IMR-90 (cell line): ENCODE data around the gene SLC44A5. TPM values are rescaled to one million over a fixed set of nuclear protein-coding genes. Genes with fewer than 3 reads are reported as not detected.

Experiments
- ATAC-seq: fragments of 200-7000 bp; cut with Tn5 transposase; 2 replicates; pipeline ENCODE4 v1.9.1; 2020; ENCODE audit warnings: low read depth, mild to moderate bottlenecking, moderate library complexity
- BruUV-seq: library from RNA; stranded (reverse); fragments of 400-500 nt; replicated peaks from 2 replicates; lab custom pipeline; 2021; lab: Mats Ljungman, UMichigan
- CTCF ChIA-PET: fragments of 300-600 bp; formaldehyde crosslinking; extraction: SDS; loops from one replicate; lab custom pipeline; 2021; ENCODE audit warnings: antibody characterized with exemption; lab: Yijun Ruan, JAX
- POLR2A ChIA-PET: fragments of 300-600 bp; sonication (Branson Sonifier 250); formaldehyde crosslinking; loops from one replicate; lab custom pipeline; 2022; ENCODE audit warnings: antibody characterized with exemption; ENCODE audit not compliant: unreplicated experiment; lab: Charles Lee
- DNase-seq: peaks from one replicate; pipeline ENCODE4 v3.0.0; 2013
- H2AFZ ChIP-seq: replicated peaks from 2 replicates; pipeline ENCODE3; 2013; ENCODE audit warnings: low read length, mild to moderate bottlenecking; ENCODE audit not compliant: poor library complexity
- H2AK5ac ChIP-seq: 2 replicates; pipeline ENCODE4 v1.6.1; 2013; ENCODE audit warnings: low read depth, low read length, inconsistent platforms
- H2AK9ac ChIP-seq: replicated peaks from 2 replicates; pipeline ENCODE3; 2013; ENCODE audit warnings: mild to moderate bottlenecking, low read depth, low read length, moderate library complexity; ENCODE audit not compliant: poor library complexity
- H2BK120ac ChIP-seq: 2 replicates; pipeline ENCODE4 v1.6.1; 2013; ENCODE audit warnings: low read depth, low read length, inconsistent platforms
- H2BK15ac ChIP-seq: 3 replicates; pipeline ENCODE4 v1.6.1; 2013; ENCODE audit warnings: low read depth, low read length, inconsistent platforms
- H2BK20ac ChIP-seq: 2 replicates; pipeline ENCODE4 v1.6.1; 2013; ENCODE audit warnings: low read depth, mild to moderate bottlenecking, inconsistent platforms, low read length, moderate library complexity
- H2BK5ac ChIP-seq: 2 replicates; pipeline ENCODE4 v1.6.1; 2013; ENCODE audit warnings: mild to moderate bottlenecking, low read depth, low read length, inconsistent platforms; ENCODE audit not compliant: poor library complexity, severe bottlenecking
- H3K14ac ChIP-seq: replicated peaks from 2 replicates; pipeline ENCODE4 v1.6.1; 2013; ENCODE audit warnings: low read depth, low read length, inconsistent platforms
- H3K18ac ChIP-seq: 2 replicates; pipeline ENCODE4 v1.6.1; 2013; ENCODE audit warnings: low read depth, low read length, control low read depth
- H3K23ac ChIP-seq: 2 replicates; pipeline ENCODE4 v1.6.1; 2013; ENCODE audit warnings: low read depth, low read length, inconsistent platforms
- H3K27ac ChIP-seq: 2 replicates; pipeline ENCODE4 v1.5.1; 2013; ENCODE audit warnings: mild to moderate bottlenecking, control low read depth, low read length; ENCODE audit not compliant: insufficient read depth
- H3K27me3 ChIP-seq: 2 replicates; pipeline ENCODE4 v1.6.1; 2013; ENCODE audit warnings: low read length; ENCODE audit not compliant: control insufficient read depth, insufficient read depth
- H3K36me3 ChIP-seq: 2 replicates; pipeline ENCODE4 v1.6.1; 2013; ENCODE audit warnings: low read length, mixed read lengths; ENCODE audit not compliant: control insufficient read depth, insufficient read depth
- H3K4ac ChIP-seq: 2 replicates; pipeline ENCODE4 v1.6.1; 2013; ENCODE audit warnings: low read depth, low read length, inconsistent platforms
- H3K4me1 ChIP-seq: 2 replicates; pipeline ENCODE4 v1.6.1; 2013; ENCODE audit warnings: low read length, mixed read lengths; ENCODE audit not compliant: control insufficient read depth, insufficient read depth
- H3K4me2 ChIP-seq: 2 replicates; pipeline ENCODE4 v1.6.1; 2013; ENCODE audit warnings: low read depth, mild to moderate bottlenecking, control low read depth, low read length, moderate library complexity
- H3K4me3 ChIP-seq: 2 replicates; pipeline ENCODE4 v1.5.1; 2013; ENCODE audit warnings: low read depth, mild to moderate bottlenecking, control low read depth, low read length, moderate library complexity; ENCODE audit not compliant: insufficient read depth
- H3K56ac ChIP-seq: 2 replicates; pipeline ENCODE4 v1.6.1; 2013; ENCODE audit warnings: low read length, inconsistent platforms; ENCODE audit not compliant: insufficient read depth; ENCODE audit errors: extremely low read depth
- H3K79me1 ChIP-seq, 2 experiments: 2 replicates each; pipeline ENCODE4 v1.6.1; 2013; ENCODE audit warnings: low read length in 2 of 2, inconsistent platforms in 1 of 2, low read depth in 1 of 2
- H3K9ac ChIP-seq: 2 replicates; pipeline ENCODE4 v1.6.1; 2013; ENCODE audit warnings: low read depth, low read length, control low read depth
- H3K9me1 ChIP-seq: 2 replicates; pipeline ENCODE4 v1.6.1; 2013; ENCODE audit warnings: low read length, inconsistent platforms; ENCODE audit not compliant: insufficient read depth
- H3K9me3 ChIP-seq: 2 replicates; pipeline ENCODE4 v1.6.1; 2013; ENCODE audit warnings: low read length; ENCODE audit not compliant: control insufficient read depth, insufficient read depth
- H4K20me1 ChIP-seq: 2 replicates; pipeline ENCODE4 v1.6.1; 2013; ENCODE audit warnings: low read length, inconsistent platforms; ENCODE audit not compliant: insufficient read depth
- H4K5ac ChIP-seq: 2 replicates; pipeline ENCODE4 v1.6.1; 2013; ENCODE audit warnings: mild to moderate bottlenecking, low read depth, low read length, control low read depth
- H4K8ac ChIP-seq, 2 experiments: 2 replicates each; pipeline ENCODE4 v1.6.1; 2013; ENCODE audit warnings: low read depth in 2 of 2, low read length in 2 of 2, control low read depth in 1 of 2, inconsistent platforms in 1 of 2
- H4K91ac ChIP-seq: 2 replicates; pipeline ENCODE4 v1.6.1; 2013; ENCODE audit warnings: low read depth, low read length, inconsistent platforms; ENCODE audit not compliant: insufficient read depth
- BHLHE40 ChIP-seq: fragments of 150-350 bp; IDR thresholded peaks from 2 replicates; pipeline ENCODE4 v1.6.1; 2016; ENCODE audit warnings: mild to moderate bottlenecking, low read depth, low read length
- CEBPB ChIP-seq: IDR thresholded peaks from 2 replicates; pipeline ENCODE4 v1.6.1; 2012; ENCODE audit warnings: low read depth, low read length, improper control_type of control experiment
- CHD1 ChIP-seq: IDR thresholded peaks from 2 replicates; pipeline ENCODE4 v1.6.1; 2012; ENCODE audit warnings: low read depth, low read length, improper control_type of control experiment
- FOS ChIP-seq: fragments of 150-350 bp; IDR thresholded peaks from 2 replicates; pipeline ENCODE4 v1.6.1; 2016; ENCODE audit warnings: low read depth, low read length
- MAFK ChIP-seq: IDR thresholded peaks from 2 replicates; pipeline ENCODE4 v1.6.1; 2012; ENCODE audit warnings: low read depth, low read length, improper control_type of control experiment
- MAZ ChIP-seq: IDR thresholded peaks from 2 replicates; pipeline ENCODE4 v1.6.1; 2012; ENCODE audit warnings: low read depth, mild to moderate bottlenecking, low read length, improper control_type of control experiment, moderate library complexity, borderline replicate concordance
- MXI1 ChIP-seq: IDR thresholded peaks from 2 replicates; pipeline ENCODE4 v1.6.1; 2012; ENCODE audit warnings: low read depth, mild to moderate bottlenecking, low read length, moderate library complexity, borderline replicate concordance
- NFE2L2 ChIP-seq: fragments of 150-350 bp; IDR thresholded peaks from 2 replicates; pipeline ENCODE4 v1.6.1; 2016; ENCODE audit warnings: low read depth, mild to moderate bottlenecking, low read length
- RAD21 ChIP-seq: IDR thresholded peaks from 2 replicates; pipeline ENCODE4 v1.6.1; 2012; ENCODE audit warnings: low read length, improper control_type of control experiment
- RCOR1 ChIP-seq: IDR thresholded peaks from 2 replicates; pipeline ENCODE4 v1.6.1; 2012; ENCODE audit warnings: mild to moderate bottlenecking, low read length, improper control_type of control experiment; ENCODE audit not compliant: insufficient replicate concordance
- RFX5 ChIP-seq: IDR thresholded peaks from 2 replicates; pipeline ENCODE4 v1.8.0; 2012; ENCODE audit warnings: low read depth, mild to moderate bottlenecking, low read length, moderate library complexity
- SMC3 ChIP-seq: fragments of 150-350 bp; IDR thresholded peaks from 2 replicates; pipeline ENCODE4 v1.6.1; 2016; ENCODE audit warnings: low read depth, mild to moderate bottlenecking, antibody characterized with exemption, low read length, moderate library complexity
- WGBS, 2 experiments: methylation state at CpG; one replicate each; pipeline versions ENCODE4 v1.1.5 to v1.1.7; 2013; ENCODE audit warnings: missing lambda C conversion rate in 2 of 2; ENCODE audit not compliant: insufficient read length in 1 of 2; ENCODE audit errors: extremely low coverage in 2 of 2; 5-methylcytosine and 5-hydroxymethylcytosine counted together
- dilution Hi-C: fragments of 300-500 bp; cut with HindIII; formaldehyde crosslinking; loops from one replicate; pipeline ENCODE4 v1.14.3; 2018; ENCODE audit warnings: low sequenced_read_pairs; ENCODE audit not compliant: unreplicated experiment
- in situ Hi-C: fragments of 300-500 bp; cut with MboI; formaldehyde crosslinking; loops from 3 replicates; pipeline ENCODE4 v1.14.3; 2019; ENCODE audit warnings: low sequenced_read_pairs, inconsistent platforms, mixed read lengths
- intact Hi-C: fragments of 100-400 bp; cut with micrococcal nuclease; formaldehyde crosslinking; loops from 2 replicates; pipeline ENCODE4 v1.10.0; 2022
- polyA plus RNA-seq, 3 experiments: library from polyadenylated mRNA; depleted of rRNA; stranded (reverse); fragments of >200 nt; gene quantifications; 2 replicates each; pipeline ENCODE4 v1.2.3, GENCODE V29; 2012; ENCODE audit warnings: low replicate concordance in 1 of 3
- total RNA-seq: library from RNA; depleted of rRNA; stranded (reverse); fragments of >200 nt; gene quantifications from 2 replicates; pipeline ENCODE4 v1.2.3, GENCODE V29; 2012
- TF ChIP-seq, protein P1 (sequence below): conservative IDR thresholded peaks from 2 replicates; pipeline ENCODE4 v1.5.1; 2012; ENCODE audit warnings: mild to moderate bottlenecking, low read depth, low read length, improper control_type of control experiment
- TF ChIP-seq, protein P2 (sequence below): fragments of 150-350 bp; IDR thresholded peaks from 2 replicates; pipeline ENCODE4 v1.6.1; 2017; ENCODE audit warnings: mild to moderate bottlenecking, antibody characterized with exemption, low read length, low read depth
- TF ChIP-seq, protein P3 (sequence below): fragments of 150-350 bp; IDR thresholded peaks from 2 replicates; pipeline ENCODE4 v1.6.1; 2016; ENCODE audit warnings: low read depth, mild to moderate bottlenecking, low read length, moderate library complexity, borderline replicate concordance

SLC44A5 gene
- total and polyA plus RNA-seq, 2 of the 4 experiments (the other 2 are of a cell fraction): under 0.01 TPM; not detected in 1

DNA sequence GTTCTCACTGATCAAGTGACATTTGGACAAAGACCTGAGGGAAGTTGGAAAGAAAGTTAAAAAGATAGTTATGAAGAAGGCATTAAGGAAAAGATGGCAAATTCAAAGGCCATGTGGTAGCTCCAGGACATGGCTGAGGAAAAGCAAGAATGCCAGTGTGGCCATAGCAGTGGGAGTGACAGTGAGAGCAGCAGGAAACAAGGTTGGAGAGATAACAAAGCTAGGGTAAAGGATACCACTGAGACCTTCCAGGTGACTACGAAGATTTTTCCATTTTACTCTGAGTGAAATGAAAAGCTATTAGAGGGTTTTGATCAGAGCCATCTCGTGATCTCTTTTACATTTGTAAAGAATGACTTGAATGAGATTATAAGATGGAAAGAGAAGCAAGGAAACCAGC is 170.6 kb downstream of the SLC44A5 start:
- Histone ChIP-seq H2AFZ (no peak overlapping the region), H3K9me1 (no peaks in the 10 kb centered on the region), H3K14ac (no peak overlapping the region), H2BK120ac (no peak overlapping the region), H3K4me3 (no peak overlapping the region), H3K79me1 (no peaks in the 10 kb centered on the region), H3K4me1 (no peaks in the 10 kb centered on the region), H2BK20ac (no peak overlapping the region), H4K8ac (no peak overlapping the region), H3K27me3 (no peaks in the 10 kb centered on the region), H2AK9ac (no peak overlapping the region), H2BK5ac (no peak overlapping the region), H3K27ac (no peak overlapping the region), H3K4ac (no peak overlapping the region), H3K9me3 (peaks cover 5% of the 10 kb centered on the region), H2AK5ac (no peak overlapping the region), H3K23ac (no peak overlapping the region), H3K18ac (no peak overlapping the region), H3K4me2 (no peak overlapping the region), H3K9ac (no peak overlapping the region), H4K20me1 (no peaks in the 10 kb centered on the region), H4K5ac (no peak overlapping the region), H2BK15ac (no peak overlapping the region), H3K56ac (no peak overlapping the region), H4K91ac (no peak overlapping the region), H3K36me3 (no peaks in the 10 kb centered on the region)
- DNase-seq: no peak
- in situ Hi-C loops (no loop called here), intact Hi-C loops (no loop called here), dilution Hi-C loops (no loop called here)
- ChIA-PET POLR2A (no interaction called here), CTCF (no interaction called here)
- TF ChIP-seq, protein P1, sequence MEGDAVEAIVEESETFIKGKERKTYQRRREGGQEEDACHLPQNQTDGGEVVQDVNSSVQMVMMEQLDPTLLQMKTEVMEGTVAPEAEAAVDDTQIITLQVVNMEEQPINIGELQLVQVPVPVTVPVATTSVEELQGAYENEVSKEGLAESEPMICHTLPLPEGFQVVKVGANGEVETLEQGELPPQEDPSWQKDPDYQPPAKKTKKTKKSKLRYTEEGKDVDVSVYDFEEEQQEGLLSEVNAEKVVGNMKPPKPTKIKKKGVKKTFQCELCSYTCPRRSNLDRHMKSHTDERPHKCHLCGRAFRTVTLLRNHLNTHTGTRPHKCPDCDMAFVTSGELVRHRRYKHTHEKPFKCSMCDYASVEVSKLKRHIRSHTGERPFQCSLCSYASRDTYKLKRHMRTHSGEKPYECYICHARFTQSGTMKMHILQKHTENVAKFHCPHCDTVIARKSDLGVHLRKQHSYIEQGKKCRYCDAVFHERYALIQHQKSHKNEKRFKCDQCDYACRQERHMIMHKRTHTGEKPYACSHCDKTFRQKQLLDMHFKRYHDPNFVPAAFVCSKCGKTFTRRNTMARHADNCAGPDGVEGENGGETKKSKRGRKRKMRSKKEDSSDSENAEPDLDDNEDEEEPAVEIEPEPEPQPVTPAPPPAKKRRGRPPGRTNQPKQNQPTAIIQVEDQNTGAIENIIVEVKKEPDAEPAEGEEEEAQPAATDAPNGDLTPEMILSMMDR: no peak
- no peak for TF ChIP-seq RAD21
- TF ChIP-seq MAFK: no peak
- no peak for TF ChIP-seq SMC3
- TF ChIP-seq RCOR1: no peak
- TF ChIP-seq CHD1: no peak
- TF ChIP-seq NFE2L2: no peak
- TF ChIP-seq MAZ: no peak
- TF ChIP-seq BHLHE40: no peak
- TF ChIP-seq RFX5: no peak
- TF ChIP-seq, protein P2, sequence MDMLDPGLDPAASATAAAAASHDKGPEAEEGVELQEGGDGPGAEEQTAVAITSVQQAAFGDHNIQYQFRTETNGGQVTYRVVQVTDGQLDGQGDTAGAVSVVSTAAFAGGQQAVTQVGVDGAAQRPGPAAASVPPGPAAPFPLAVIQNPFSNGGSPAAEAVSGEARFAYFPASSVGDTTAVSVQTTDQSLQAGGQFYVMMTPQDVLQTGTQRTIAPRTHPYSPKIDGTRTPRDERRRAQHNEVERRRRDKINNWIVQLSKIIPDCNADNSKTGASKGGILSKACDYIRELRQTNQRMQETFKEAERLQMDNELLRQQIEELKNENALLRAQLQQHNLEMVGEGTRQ: no peak
- no peak for TF ChIP-seq FOS
- TF ChIP-seq, protein P3, sequence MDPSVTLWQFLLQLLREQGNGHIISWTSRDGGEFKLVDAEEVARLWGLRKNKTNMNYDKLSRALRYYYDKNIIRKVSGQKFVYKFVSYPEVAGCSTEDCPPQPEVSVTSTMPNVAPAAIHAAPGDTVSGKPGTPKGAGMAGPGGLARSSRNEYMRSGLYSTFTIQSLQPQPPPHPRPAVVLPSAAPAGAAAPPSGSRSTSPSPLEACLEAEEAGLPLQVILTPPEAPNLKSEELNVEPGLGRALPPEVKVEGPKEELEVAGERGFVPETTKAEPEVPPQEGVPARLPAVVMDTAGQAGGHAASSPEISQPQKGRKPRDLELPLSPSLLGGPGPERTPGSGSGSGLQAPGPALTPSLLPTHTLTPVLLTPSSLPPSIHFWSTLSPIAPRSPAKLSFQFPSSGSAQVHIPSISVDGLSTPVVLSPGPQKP: no peak
- TF ChIP-seq CEBPB: no peak
- TF ChIP-seq MXI1: no peak
- ATAC-seq: no peak
- BruUV-seq: no TSS peak
- WGBS, 2 experiments: no CpG with 5 or more reads among the region's 2 CpGs
